HFF-Myc (cell line): ENCODE data around the gene NEGR1.

ENCODE experiments used
- DNase-seq: peaks from one replicate; pipeline ENCODE4 v3.0.0-alpha.2; 2011; ENCODE audit warnings: low read depth; ENCODE audit errors: extremely low read depth
- H3K4me3 ChIP-seq: replicated peaks from 2 replicates; pipeline ENCODE4 v1.5.1; 2011; ENCODE audit warnings: low read depth, mild to moderate bottlenecking, control low read depth, low read length
- CTCF ChIP-seq: IDR thresholded peaks from 2 replicates; pipeline ENCODE4 v1.5.1; 2012; ENCODE audit warnings: mild to moderate bottlenecking, low read depth, low read length, control low read depth; ENCODE audit errors: missing control alignments

The NEGR1 gene

GRCh38 chr1:71885171-71885570 is 397.2 kb downstream of the NEGR1 start:
- TF ChIP-seq CTCF = no peak
- H3K4me3 ChIP-seq = no peak overlapping the region
- no peak for DNase-seq

DNA sequence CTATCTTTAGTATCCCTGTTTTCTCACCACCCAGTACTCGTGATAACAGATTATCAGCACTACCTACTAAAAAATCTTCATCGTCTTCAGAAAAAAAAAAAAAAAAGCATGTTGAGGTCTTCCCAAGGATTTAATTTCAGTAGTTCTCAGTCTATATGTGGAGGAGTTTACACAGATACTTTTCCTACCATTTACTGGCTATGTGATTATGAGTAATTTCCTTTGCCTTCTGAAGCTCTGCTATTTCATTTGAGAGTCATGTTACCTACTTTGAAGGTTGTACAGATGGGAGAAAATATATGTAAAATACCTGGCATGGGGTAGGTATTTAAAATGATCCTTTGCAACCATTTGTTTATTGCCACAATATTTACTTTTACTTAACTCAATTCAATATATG is 399.7 kb downstream of the NEGR1 start:
- DNase-seq = no peak
- H3K4me3 ChIP-seq = no peak overlapping the region
- no peak for TF ChIP-seq CTCF

GRCh38 chr1:71882226-71882625 is 400.1 kb downstream of the NEGR1 start:
- no peak for DNase-seq
- H3K4me3 ChIP-seq = no peak overlapping the region
- TF ChIP-seq CTCF = no peak

GRCh38 chr1:71881611-71882010 is 400.7 kb downstream of the NEGR1 start:
- no peak for DNase-seq
- H3K4me3 ChIP-seq = no peak overlapping the region
- no peak for TF ChIP-seq CTCF

DNA sequence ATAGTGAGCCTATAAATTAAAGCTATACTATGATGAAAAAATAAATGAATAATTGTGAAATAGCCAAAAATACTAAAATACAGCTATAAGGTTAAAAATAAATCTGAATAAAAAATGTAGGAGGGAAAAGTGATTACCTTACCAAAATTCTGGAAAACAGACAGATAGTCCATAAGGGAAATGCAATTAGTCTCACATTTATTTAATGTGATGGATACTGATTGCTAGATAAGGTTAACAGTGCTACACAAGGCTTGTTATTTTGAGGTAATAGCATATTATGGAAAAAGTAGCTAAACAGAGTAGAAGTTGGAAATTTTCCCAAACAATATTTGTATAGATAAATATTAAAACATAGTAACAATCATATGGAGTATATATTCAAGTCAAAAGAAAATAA is 413.0 kb downstream of the NEGR1 start:
- no peak for DNase-seq
- H3K4me3 ChIP-seq = no peak overlapping the region
- no peak for TF ChIP-seq CTCF

DNA sequence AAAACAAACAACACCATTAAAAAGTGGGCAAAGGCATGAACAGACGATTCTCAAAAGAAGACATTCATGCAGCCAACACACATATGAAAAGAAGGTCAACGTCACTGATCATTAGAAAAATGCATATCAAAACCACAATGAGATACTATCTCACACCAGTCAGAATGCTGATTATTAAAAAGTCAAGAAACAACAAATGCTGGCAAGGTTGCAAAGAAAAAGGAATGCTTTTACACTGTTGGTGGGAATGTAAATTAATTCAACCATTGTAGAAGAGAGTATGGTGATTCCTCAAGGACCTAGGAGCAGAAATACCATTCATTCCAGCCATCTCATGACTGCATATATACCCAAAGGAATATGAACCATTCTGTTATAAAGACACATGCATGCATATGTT is 419.6 kb downstream of the NEGR1 start:
- no peak for TF ChIP-seq CTCF
- H3K4me3 ChIP-seq = no peak overlapping the region
- DNase-seq = no peak

DNA sequence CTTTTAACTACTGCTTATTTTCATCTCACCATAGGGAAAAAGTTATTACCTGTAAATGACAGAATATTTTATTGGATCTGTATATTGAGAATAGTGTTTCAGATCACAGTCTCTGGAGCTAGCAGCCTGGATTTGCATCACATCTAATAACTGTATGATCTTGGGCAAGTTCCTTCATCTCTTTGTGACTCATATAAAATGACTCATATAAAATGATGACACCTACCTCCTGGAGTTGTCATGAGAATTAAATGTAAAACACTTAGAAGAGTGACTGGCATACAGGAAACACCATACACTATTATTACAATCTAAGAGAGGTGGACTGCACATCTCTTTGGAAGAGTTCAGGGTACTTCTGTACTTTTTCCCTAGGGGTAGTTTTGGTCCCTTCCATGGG is 421.3 kb downstream of the NEGR1 start:
- no peak overlapping the region for H3K4me3 ChIP-seq
- no peak for TF ChIP-seq CTCF
- no peak for DNase-seq
